Endothelial cell of umbilical vein (primary cell): ENCODE measurements around the gene RASGRF2.

Experiments
- CTCF ChIP-seq, 2 donors: IDR thresholded peaks; 1 replicate in 1 of 2; 2 replicates in 1 of 2; pipeline ENCODE4 v1.5.1; 2011; ENCODE audit warnings: low read length in 2 of 2, mild to moderate bottlenecking in 2 of 2, moderate library complexity in 2 of 2, control low read depth in 1 of 2, inconsistent platforms in 1 of 2, low read depth in 1 of 2; ENCODE audit not compliant: insufficient read depth in 1 of 2; ENCODE audit errors: extremely low read depth in 1 of 2
- EZH2 ChIP-seq: IDR thresholded peaks from 2 replicates; pipeline ENCODE4 v1.6.1; 2012; ENCODE audit warnings: borderline replicate concordance, low read depth, mild to moderate bottlenecking, moderate library complexity, low read length, inconsistent platforms; ENCODE audit not compliant: severe bottlenecking
- GATA2 ChIP-seq: IDR thresholded peaks from 2 replicates; pipeline ENCODE4 v1.7.0; 2011; ENCODE audit warnings: low read depth, mild to moderate bottlenecking, moderate library complexity, mixed read lengths, low read length; ENCODE audit not compliant: insufficient read length, insufficient read depth
- JUN ChIP-seq: IDR thresholded peaks from 2 replicates; pipeline ENCODE4 v1.6.1; 2011; ENCODE audit warnings: borderline replicate concordance, low read depth; ENCODE audit not compliant: insufficient read length, insufficient read depth
- MAX ChIP-seq: IDR thresholded peaks from 2 replicates; pipeline ENCODE4 v1.6.1; 2011; ENCODE audit not compliant: insufficient read depth, insufficient read length
- POLR2A ChIP-seq: IDR thresholded peaks from 2 replicates; pipeline ENCODE4 v1.6.1; 2012; ENCODE audit warnings: low read depth, mild to moderate bottlenecking, control low read depth, low read length
- POLR2AphosphoS5 ChIP-seq: IDR thresholded peaks from 2 replicates; pipeline ENCODE4 v1.6.1; 2012; ENCODE audit warnings: low read depth, mild to moderate bottlenecking, control low read depth, low read length, moderate library complexity; ENCODE audit not compliant: insufficient read depth

- no peak for TF ChIP-seq POLR2AphosphoS5
- TF ChIP-seq CTCF (IDR thresholded peaks at IDR 0.05; ENCODE audit: extremely low read depth in 1 of 2, insufficient read depth in 1 of 2, low read depth in 1 of 2, low read length in 2 of 2) = no peak
- no peak for TF ChIP-seq POLR2A
- TF ChIP-seq MAX = no peak
- TF ChIP-seq JUN = no peak
- no peak for TF ChIP-seq EZH2
- no peak for TF ChIP-seq GATA2
These were observed 187.1 kb downstream of the RASGRF2 start for GRCh38 chr5:81147011-81147885.
